Transverse colon (tissue), 4 donors: ENCODE data around the gene ANG. TPM values are rescaled to one million over a fixed set of nuclear protein-coding genes. Genes with fewer than 3 reads are reported as not detected.

Source experiments
- DNase-seq: peaks from one replicate; pipeline ENCODE4 v3.0.0-alpha.2; 2019
- H3K27ac ChIP-seq, 4 donors: fragments of 200-600 bp; sonication (generic); 2 replicates each; pipeline ENCODE4 v1.5.1; 2016 to 2018; ENCODE audit warnings: inconsistent platforms in 4 of 4
- H3K27me3 ChIP-seq: fragments of 200-600 bp; sonication (generic); 2 replicates; pipeline ENCODE4 v1.5.1; 2017; ENCODE audit warnings: inconsistent platforms
- H3K36me3 ChIP-seq, 4 donors: fragments of 200-600 bp; sonication (generic); 2 replicates each; pipeline ENCODE4 v1.5.1; 2017 to 2019; ENCODE audit warnings: inconsistent platforms in 4 of 4
- H3K4me1 ChIP-seq, 4 donors: fragments of 200-600 bp; sonication (generic); 2 replicates each; pipeline ENCODE4 v1.5.1; 2017 to 2020; ENCODE audit warnings: inconsistent platforms in 4 of 4
- H3K4me3 ChIP-seq, 4 donors: fragments of 200-600 bp; sonication (generic); 1 replicate in 1 of 4; 2 replicates in 3 of 4; pipeline versions ENCODE4 v1.5.1 to v1.6.1; 2017 to 2019; ENCODE audit warnings: inconsistent platforms in 4 of 4
- H3K9me3 ChIP-seq, 2 donors: fragments of 200-600 bp; sonication (generic); 2 replicates each; pipeline ENCODE4 v1.5.1; 2017 to 2019; ENCODE audit warnings: inconsistent platforms in 2 of 2
- CTCF ChIP-seq, 5 experiments: fragments of 200-600 bp in 3 of 5; fragments of 450-650 bp in 2 of 5; sonication (generic) in 3 of 5; IDR thresholded peaks; 1 replicate in 2 of 5; 2 replicates in 3 of 5; pipeline ENCODE4 v1.5.1; 2016 to 2017; ENCODE audit warnings: antibody characterized with exemption in 5 of 5, inconsistent platforms in 3 of 5, mild to moderate bottlenecking in 2 of 5, moderate library complexity in 1 of 5
- EP300 ChIP-seq: sonication (generic); formaldehyde crosslinking; IDR thresholded peaks from one replicate; pipeline ENCODE4 v1.6.1; 2017; ENCODE audit warnings: antibody characterized with exemption, low read depth
- POLR2A ChIP-seq: fragments of 450-650 bp; IDR thresholded peaks from one replicate; pipeline ENCODE4 v1.6.1; 2016; ENCODE audit warnings: antibody characterized with exemption, mild to moderate bottlenecking, moderate library complexity
- POLR2AphosphoS5 ChIP-seq, 3 donors: sonication (generic); formaldehyde crosslinking; IDR thresholded peaks; one replicate each; pipeline ENCODE4 v1.6.1; 2016; ENCODE audit warnings: antibody characterized with exemption in 3 of 3
- WGBS, 2 donors: methylation state at CpG; one replicate each; pipeline ENCODE4 v1.1.5; 2018; ENCODE audit warnings: low coverage in 1 of 2; 5-methylcytosine and 5-hydroxymethylcytosine counted together
- in situ Hi-C, 4 donors: fragments of 200-750 bp; cut with MboI; loops; one replicate each; pipeline versions ENCODE4 v1.15.0 to v1.15.1; 2017; ENCODE audit warnings: low sequenced_read_pairs in 3 of 4, low pct_ligation_motif_present in 1 of 4, low pct_unique_long_range_greater_than_20kb in 1 of 4
- intact Hi-C: fragments of 100-400 bp; cut with DNase I; formaldehyde crosslinking; loops from one replicate; pipeline ENCODE4 v1.15.1; 2023; ENCODE audit warnings: low total_unique reads
- total RNA-seq, 4 donors: library from RNA; depleted of rRNA; stranded (reverse); fragments of >200 nt; gene quantifications; one replicate each; pipeline ENCODE4 v1.1.0, GENCODE V29; 2016

The ANG gene
- total RNA-seq, 4 donors from 2014 or later, result 10.5 to 37.1 (median 25.7) TPM

- TF ChIP-seq POLR2AphosphoS5 (IDR thresholded peaks at IDR 0.05) (no peak), POLR2A (no peak), EP300 (no peak), CTCF (IDR thresholded peaks at IDR 0.05) (no peak)
- peak overlapping the region; percentile 99 to 100 (median 100) for H3K27ac ChIP-seq
- H3K9me3 ChIP-seq, result no peaks in the 10 kb centered on the region
- peak; percentile 83 for DNase-seq
- peaks cover 17 to 58% (median 41%) of the 10 kb centered on the region in 4 donors for H3K4me1 ChIP-seq
- no peaks in the 10 kb centered on the region for H3K36me3 ChIP-seq
- H3K27me3 ChIP-seq, result no peaks in the 10 kb centered on the region
- intact Hi-C loops (loop anchor here (2.0 to 5.0 kb wide), 3 partner anchors 71 to 874 kb away; partner anchors contain the start of gene PARP2), in situ Hi-C loops (loop anchor here in 3 of 4 donors (10.0 to 25.0 kb wide), 6 partner anchors 69 to 359 kb away; partner anchors contain the start of genes CCNB1IP1 (in 2 of the 3), APEX1 (in 1 of the 3), METTL17 (in 1 of the 3) and OSGEP (in 1 of the 3))
- H3K4me3 ChIP-seq, result peak overlapping the region; percentile 61 to 87 (median 69)
- 0% methylated on average over 19 to 38 of the region's 38 CpGs for WGBS, 2 donors
Measured at GRCh38 chr14:20683125-20683890, 5.3 kb upstream of the ANG start.

GRCh38 chr14:20683891-20684661 is 4.5 kb upstream of the ANG start, which contains the start of gene RNASE4:
Gene RNASE4, plus strand, starts transcription at chr14:20684560. Its CDS starts 14,812 bp downstream, at chr14:20699372.
- intact Hi-C loops, result loop anchor here (2.0 to 5.0 kb wide), 3 partner anchors 71 to 873 kb away; partner anchors contain the start of gene PARP2
- peaks cover 17 to 66% (median 49%) of the 10 kb centered on the region in 4 donors for H3K4me1 ChIP-seq
- H3K27ac ChIP-seq, result peak within 1 kb of the TSS; percentile 99 to 100 (median 100)
- H3K27me3 ChIP-seq, result no peaks in the 10 kb centered on the region
- TF ChIP-seq CTCF (IDR thresholded peaks at IDR 0.05) (peak in 1 of 5 experiments; percentile 12), POLR2A (peak; percentile 89), POLR2AphosphoS5 (IDR thresholded peaks at IDR 0.05) (peak; percentile 62 to 91 (median 84)), EP300 (no peak)
- H3K4me3 ChIP-seq, result peak within 1 kb of the TSS; percentile 61 to 87 (median 69)
- WGBS, 2 donors, result 1 to 2% methylated on average over 7 to 34 of the region's 42 CpGs
- no peaks in the 10 kb centered on the region for H3K36me3 ChIP-seq
- peak; percentile 95 for DNase-seq
- in situ Hi-C loops, result loop anchor here in 3 of 4 donors (10.0 to 25.0 kb wide), 6 partner anchors 69 to 359 kb away; partner anchors contain the start of genes CCNB1IP1 (in 2 of the 3), APEX1 (in 1 of the 3), METTL17 (in 1 of the 3) and OSGEP (in 1 of the 3)
- no peaks in the 10 kb centered on the region for H3K9me3 ChIP-seq

GRCh38 chr14:20684662-20685456 is 3.7 kb upstream of the ANG start:
- intact Hi-C loops (loop anchor here (5.0 kb wide), 2 partner anchors 343 to 872 kb away; partner anchors contain the start of gene PARP2), in situ Hi-C loops (loop anchor here in 3 of 4 donors (5.0 to 25.0 kb wide), 7 partner anchors 70 to 360 kb away; partner anchors contain the start of genes CCNB1IP1 (in 2 of the 3), APEX1 (in 1 of the 3), METTL17 (in 1 of the 3) and OSGEP (in 1 of the 3))
- 14 to 15% methylated on average over 6 to 22 of the region's 22 CpGs for WGBS, 2 donors
- Histone ChIP-seq H3K4me1 (peaks cover 17 to 64% (median 49%) of the 10 kb centered on the region in 4 donors), H3K36me3 (no peaks in the 10 kb centered on the region), H3K9me3 (no peaks in the 10 kb centered on the region), H3K27ac (peak overlapping the region; percentile 99 to 100 (median 100)), H3K4me3 (peak overlapping the region; percentile 36 to 77 (median 61)), H3K27me3 (no peaks in the 10 kb centered on the region)
- DNase-seq, result peak; percentile 55
- no peak for TF ChIP-seq CTCF (IDR thresholded peaks at IDR 0.05)
- TF ChIP-seq EP300, result no peak
- TF ChIP-seq POLR2AphosphoS5 (IDR thresholded peaks at IDR 0.05), result peak in 1 of 3 donors; percentile 13
- TF ChIP-seq POLR2A, result no peak
